ENCODE measurements around the gene VWC2L. TPM values are rescaled to one million over a fixed set of nuclear protein-coding genes. Genes with fewer than 3 reads are reported as not detected.

The VWC2L gene
- total RNA-seq, 2 donors from 2014 or later = not detected

- TF ChIP-seq POLR2AphosphoS5 (IDR thresholded peaks at IDR 0.05) (no peak), POLR2A (IDR thresholded peaks at IDR 0.05) (no peak)
- TF ChIP-seq, protein P1, sequence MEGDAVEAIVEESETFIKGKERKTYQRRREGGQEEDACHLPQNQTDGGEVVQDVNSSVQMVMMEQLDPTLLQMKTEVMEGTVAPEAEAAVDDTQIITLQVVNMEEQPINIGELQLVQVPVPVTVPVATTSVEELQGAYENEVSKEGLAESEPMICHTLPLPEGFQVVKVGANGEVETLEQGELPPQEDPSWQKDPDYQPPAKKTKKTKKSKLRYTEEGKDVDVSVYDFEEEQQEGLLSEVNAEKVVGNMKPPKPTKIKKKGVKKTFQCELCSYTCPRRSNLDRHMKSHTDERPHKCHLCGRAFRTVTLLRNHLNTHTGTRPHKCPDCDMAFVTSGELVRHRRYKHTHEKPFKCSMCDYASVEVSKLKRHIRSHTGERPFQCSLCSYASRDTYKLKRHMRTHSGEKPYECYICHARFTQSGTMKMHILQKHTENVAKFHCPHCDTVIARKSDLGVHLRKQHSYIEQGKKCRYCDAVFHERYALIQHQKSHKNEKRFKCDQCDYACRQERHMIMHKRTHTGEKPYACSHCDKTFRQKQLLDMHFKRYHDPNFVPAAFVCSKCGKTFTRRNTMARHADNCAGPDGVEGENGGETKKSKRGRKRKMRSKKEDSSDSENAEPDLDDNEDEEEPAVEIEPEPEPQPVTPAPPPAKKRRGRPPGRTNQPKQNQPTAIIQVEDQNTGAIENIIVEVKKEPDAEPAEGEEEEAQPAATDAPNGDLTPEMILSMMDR (IDR thresholded peaks at IDR 0.05) = no peak
- WGBS = 72% methylated on average over 7 of the region's 7 CpGs
- Histone ChIP-seq H3K4me3 (no peak overlapping the region), H3K27ac (no peak overlapping the region), H3K27me3 (replicated peaks; ENCODE audit: insufficient read depth) (no peaks in the 10 kb centered on the region), H3K4me1 (replicated peaks) (peaks cover 8% of the 10 kb centered on the region), H3K36me3 (no peaks in the 10 kb centered on the region), H3K9me3 (no peaks in the 10 kb centered on the region)
- DNase-seq (ENCODE audit: low spot score) = no peak
- intact Hi-C loops (cut with DNase I) = no loop called here
Observed at GRCh38 chr2:214376618-214377285, 34.1 kb upstream of the VWC2L start.

GRCh38 chr2:214377286-214377624, 33.6 kb upstream of the VWC2L start:
- Histone ChIP-seq H3K4me1 (replicated peaks) (peaks cover 8% of the 10 kb centered on the region), H3K27ac (no peak overlapping the region), H3K9me3 (no peaks in the 10 kb centered on the region), H3K27me3 (replicated peaks; ENCODE audit: insufficient read depth) (no peaks in the 10 kb centered on the region), H3K36me3 (no peaks in the 10 kb centered on the region), H3K4me3 (no peak overlapping the region)
- 90% methylated on average over 5 of the region's 5 CpGs for WGBS
- TF ChIP-seq, protein P1 (IDR thresholded peaks at IDR 0.05) = no peak
- no peak for TF ChIP-seq POLR2AphosphoS5 (IDR thresholded peaks at IDR 0.05)
- no peak for TF ChIP-seq POLR2A (IDR thresholded peaks at IDR 0.05)
- no peak for DNase-seq (ENCODE audit: low spot score)
- intact Hi-C loops (cut with DNase I) = no loop called here

GRCh38 chr2:214378455-214379103, 32.3 kb upstream of the VWC2L start:
- WGBS = 23% methylated on average over 3 of the region's 3 CpGs
- H3K4me3 ChIP-seq = no peak overlapping the region
- intact Hi-C loops (cut with DNase I) = no loop called here
- peak overlapping the region in 1 of 2 donors; percentile 18 for H3K27ac ChIP-seq
- TF ChIP-seq, protein P1 (IDR thresholded peaks at IDR 0.05) = peak in 1 of 4 experiments; percentile 13
- TF ChIP-seq POLR2AphosphoS5 (IDR thresholded peaks at IDR 0.05) = peak; percentile 89
- TF ChIP-seq POLR2A (IDR thresholded peaks at IDR 0.05) = no peak
- peak; percentile 90 for DNase-seq (ENCODE audit: low spot score)
- peaks cover 8% of the 10 kb centered on the region for H3K4me1 ChIP-seq (replicated peaks)
- no peaks in the 10 kb centered on the region for H3K27me3 ChIP-seq (replicated peaks; ENCODE audit: insufficient read depth)
- H3K9me3 ChIP-seq = no peaks in the 10 kb centered on the region
- no peaks in the 10 kb centered on the region for H3K36me3 ChIP-seq

DNA sequence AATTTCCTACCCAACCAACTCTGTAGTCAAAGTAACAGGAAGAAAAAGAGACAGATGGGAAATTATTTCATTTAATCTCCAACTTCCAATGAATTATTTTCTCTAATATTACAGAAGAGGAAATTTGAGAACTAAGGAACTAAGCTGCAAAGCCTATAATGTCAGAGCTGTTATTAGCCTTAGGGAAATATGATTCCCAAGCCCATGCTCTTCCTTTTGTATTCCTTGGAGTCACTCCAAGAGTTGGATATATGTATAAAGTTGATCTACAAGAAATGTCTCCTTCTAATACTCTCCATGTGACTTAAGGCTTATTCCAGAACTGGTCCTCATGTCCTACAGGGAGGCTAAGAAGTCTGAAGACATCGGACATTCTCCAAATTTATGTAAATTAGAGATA, 31.6 kb upstream of the VWC2L start:
- Histone ChIP-seq H3K36me3 (no peaks in the 10 kb centered on the region), H3K4me3 (no peak overlapping the region), H3K9me3 (no peaks in the 10 kb centered on the region), H3K4me1 (replicated peaks) (peaks cover 8% of the 10 kb centered on the region), H3K27me3 (replicated peaks; ENCODE audit: insufficient read depth) (no peaks in the 10 kb centered on the region), H3K27ac (peak overlapping the region in 1 of 2 donors; percentile 18)
- TF ChIP-seq, protein P1 (IDR thresholded peaks at IDR 0.05) = no peak
- TF ChIP-seq POLR2A (IDR thresholded peaks at IDR 0.05) = no peak
- TF ChIP-seq POLR2AphosphoS5 (IDR thresholded peaks at IDR 0.05) = no peak
- DNase-seq (ENCODE audit: low spot score) = no peak
- WGBS = 66% methylated on average over 1 of the region's 1 CpG
- intact Hi-C loops (cut with DNase I) = no loop called here

DNA sequence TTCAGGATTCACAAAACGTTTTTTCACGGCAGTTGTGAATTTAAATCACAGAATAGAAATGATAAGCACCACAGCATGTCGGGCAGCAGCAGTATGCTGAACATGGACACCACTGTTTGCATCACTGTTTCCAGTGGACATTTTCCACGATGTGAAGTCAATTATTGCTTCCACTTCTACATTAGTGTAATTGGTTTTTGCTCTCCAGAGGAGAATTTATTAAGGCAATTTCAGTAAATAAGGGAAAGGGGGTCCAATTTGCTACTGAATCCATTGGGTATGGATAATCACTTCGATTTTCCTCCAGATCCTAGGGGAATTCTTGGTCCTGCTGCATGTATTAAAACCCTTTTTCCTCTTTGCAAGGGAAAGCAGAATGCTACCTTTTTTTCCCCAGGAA, 30.2 kb upstream of the VWC2L start:
- intact Hi-C loops (cut with DNase I) = no loop called here
- no peaks in the 10 kb centered on the region for H3K27me3 ChIP-seq (replicated peaks; ENCODE audit: insufficient read depth)
- no peak overlapping the region for H3K27ac ChIP-seq
- peaks cover 8% of the 10 kb centered on the region for H3K4me1 ChIP-seq (replicated peaks)
- no peak for TF ChIP-seq POLR2AphosphoS5 (IDR thresholded peaks at IDR 0.05)
- no peak for TF ChIP-seq POLR2A (IDR thresholded peaks at IDR 0.05)
- TF ChIP-seq, protein P1 (IDR thresholded peaks at IDR 0.05) = no peak
- no peak overlapping the region for H3K4me3 ChIP-seq
- no peaks in the 10 kb centered on the region for H3K36me3 ChIP-seq
- H3K9me3 ChIP-seq = no peaks in the 10 kb centered on the region
- DNase-seq (ENCODE audit: low spot score) = no peak
- WGBS = 83% methylated on average over 5 of the region's 5 CpGs

Data from prostate gland (tissue), 2 donors.